RWPE2 (cell line): ENCODE results near the gene UQCC2.

Experiments
- ATAC-seq: fragments of 200-7000 bp; cut with Tn5 transposase; 3 replicates; pipeline ENCODE4 v1.9.1; 2021; ENCODE audit warnings: low read depth
- DNase-seq: peaks from one replicate; pipeline ENCODE4 v3.0.0-alpha.2; 2020; ENCODE audit warnings: low spot score
- H3K27ac ChIP-seq: fragments of 450-650 bp; 2 replicates; pipeline ENCODE4 v1.5.1; 2017; ENCODE audit warnings: mild to moderate bottlenecking; ENCODE audit not compliant: poor library complexity, severe bottlenecking
- H3K27me3 ChIP-seq: fragments of 250-450 bp; sonication (Bioruptor Pico); 2 replicates; pipeline ENCODE4 v1.5.1; 2021; ENCODE audit warnings: mild to moderate bottlenecking, moderate library complexity; ENCODE audit not compliant: insufficient read depth, poor library complexity, severe bottlenecking
- H3K36me3 ChIP-seq: fragments of 250-450 bp; sonication (Bioruptor Pico); 2 replicates; pipeline ENCODE4 v1.5.1; 2020; ENCODE audit warnings: low read depth, mild to moderate bottlenecking, moderate library complexity
- H3K4me1 ChIP-seq: fragments of 250-450 bp; sonication (Bioruptor Pico); 2 replicates; pipeline ENCODE4 v1.5.1; 2021; ENCODE audit warnings: mild to moderate bottlenecking, moderate library complexity; ENCODE audit not compliant: insufficient read depth, poor library complexity, severe bottlenecking
- H3K4me3 ChIP-seq: fragments of 250-450 bp; sonication (Bioruptor Pico); 2 replicates; pipeline ENCODE4 v1.5.1; 2021; ENCODE audit warnings: mild to moderate bottlenecking, moderate library complexity; ENCODE audit not compliant: severe bottlenecking
- H3K9me3 ChIP-seq: fragments of 250-450 bp; sonication (Bioruptor Pico); 2 replicates; pipeline ENCODE4 v1.5.1; 2021; ENCODE audit warnings: mild to moderate bottlenecking, moderate library complexity; ENCODE audit not compliant: severe bottlenecking
- CTCF ChIP-seq: fragments of 450-650 bp; IDR thresholded peaks from one replicate; pipeline ENCODE4 v1.5.1; 2017; ENCODE audit warnings: mild to moderate bottlenecking, moderate library complexity; ENCODE audit not compliant: poor library complexity, severe bottlenecking

The UQCC2 gene

GRCh38 chr6:33691456-33692077 is 19.9 kb downstream of the UQCC2 start:
- H3K36me3 ChIP-seq = peaks cover 91% of the 10 kb centered on the region

GRCh38 chr6:33690766-33691165 is 20.7 kb downstream of the UQCC2 start:
- no peak overlapping the region for H3K4me3 ChIP-seq
- peaks cover 29% of the 10 kb centered on the region for H3K4me1 ChIP-seq

More at GRCh38 chr6:33691456-33692077, 19.9 kb downstream of the UQCC2 start:
- Histone ChIP-seq H3K4me3 (no peak overlapping the region), H3K27me3 (no peaks in the 10 kb centered on the region), H3K9me3 (no peaks in the 10 kb centered on the region), H3K27ac (no peak overlapping the region), H3K4me1 (peaks cover 35% of the 10 kb centered on the region)
- no peak for ATAC-seq
- DNase-seq = peak; percentile 59
- no peak for TF ChIP-seq CTCF

GRCh38 chr6:33689879-33690278 is 21.6 kb downstream of the UQCC2 start:
- H3K9me3 ChIP-seq = no peaks in the 10 kb centered on the region
- no peaks in the 10 kb centered on the region for H3K27me3 ChIP-seq
- no peak for TF ChIP-seq CTCF
- H3K27ac ChIP-seq = no peak overlapping the region
- peaks cover 91% of the 10 kb centered on the region for H3K36me3 ChIP-seq
- DNase-seq (no peak), ATAC-seq (no peak)
- peaks cover 20% of the 10 kb centered on the region for H3K4me1 ChIP-seq
- no peak overlapping the region for H3K4me3 ChIP-seq

More at GRCh38 chr6:33690766-33691165, 20.7 kb downstream of the UQCC2 start:
- H3K9me3 ChIP-seq = no peaks in the 10 kb centered on the region
- TF ChIP-seq CTCF = no peak
- H3K27ac ChIP-seq = no peak overlapping the region
- DNase-seq = peak; percentile 44
- ATAC-seq = no peak
- H3K27me3 ChIP-seq = no peaks in the 10 kb centered on the region
- peaks cover 91% of the 10 kb centered on the region for H3K36me3 ChIP-seq

GRCh38 chr6:33689148-33689494 is 22.4 kb downstream of the UQCC2 start:
- Histone ChIP-seq H3K27ac (no peak overlapping the region), H3K9me3 (no peaks in the 10 kb centered on the region), H3K4me1 (peaks cover 13% of the 10 kb centered on the region), H3K36me3 (peaks cover 91% of the 10 kb centered on the region), H3K27me3 (no peaks in the 10 kb centered on the region), H3K4me3 (no peak overlapping the region)
- no peak for ATAC-seq
- DNase-seq = no peak
- no peak for TF ChIP-seq CTCF

- Histone ChIP-seq H3K27me3 (no peaks in the 10 kb centered on the region), H3K9me3 (no peaks in the 10 kb centered on the region), H3K27ac (no peak overlapping the region), H3K4me1 (peaks cover 7% of the 10 kb centered on the region), H3K4me3 (no peak overlapping the region), H3K36me3 (peaks cover 91% of the 10 kb centered on the region)
- DNase-seq (peak; percentile 49), ATAC-seq (no peak)
- no peak for TF ChIP-seq CTCF
Measured at GRCh38 chr6:33688451-33689147, 22.9 kb downstream of the UQCC2 start.
